ENCODE results near the gene OR5T1.

OR5T1 gene

GRCh38 chr11:56273854-56274253, at the start of gene OR5T1:
Gene OR5T1 (plus strand): TSS chr11:56274154. CDS start chr11:56275639, 1,485 bp downstream.
- Histone ChIP-seq H3K4me2 (ENCODE audit: low read depth, low read length) (no peak within 1 kb of the TSS), H3K9me3 (replicated peaks; ENCODE audit: insufficient read depth, low read length) (no peaks in the 10 kb centered on the region), H3K9me2 (replicated peaks; ENCODE audit: insufficient read depth, low read length) (no peaks in the 10 kb centered on the region), H4K20me1 (ENCODE audit: insufficient read depth, low read length) (no peaks in the 10 kb centered on the region), H3K4me1 (ENCODE audit: low read length) (no peaks in the 10 kb centered on the region), H3K27me3 (replicated peaks; ENCODE audit: insufficient read depth, low read length) (no peaks in the 10 kb centered on the region), H3K9ac (ENCODE audit: low read length) (no peak within 1 kb of the TSS), H3K4me3 (ENCODE audit: low read length) (no peak within 1 kb of the TSS), H3K79me2 (ENCODE audit: low read length) (no peaks in the 10 kb centered on the region), H3F3A (ENCODE audit: insufficient read depth, low read length) (no peaks in the 10 kb centered on the region), H3K27ac (ENCODE audit: low read length) (no peak within 1 kb of the TSS), H2AFZ (ENCODE audit: low read length) (no peak within 1 kb of the TSS), H3K36me3 (replicated peaks; ENCODE audit: insufficient read depth, low read length) (no peaks in the 10 kb centered on the region)
- TF ChIP-seq EZH2 (optimal IDR thresholded peaks at IDR 0.05; ENCODE audit: low read depth, low read length), result no peak
- TF ChIP-seq CTCF (IDR thresholded peaks at IDR 0.05; ENCODE audit: low read length), result no peak
- TF ChIP-seq EZH2phosphoT487 (IDR thresholded peaks at IDR 0.05; ENCODE audit: low read length), result no peak
- DNase-seq, result no peak

GRCh38 chr11:56234155-56234554, 39.8 kb upstream of the OR5T1 start, which contains the start of gene OR5T2:
Gene OR5T2 (minus strand): TSS chr11:56234255. CDS start chr11:56233062, 1,193 bp downstream.
- no peaks in the 10 kb centered on the region for H3K9me2 ChIP-seq (replicated peaks; ENCODE audit: insufficient read depth, low read length)

GRCh38 chr11:56251954-56252353, 22.0 kb upstream of the OR5T1 start, which contains the start of gene OR5T3:
Gene OR5T3 (plus strand): TSS chr11:56252254. CDS start chr11:56252254, 0 bp downstream.
- no peaks in the 10 kb centered on the region for H3K4me1 ChIP-seq (ENCODE audit: low read length)
- H3K4me3 ChIP-seq (ENCODE audit: low read length), result no peak within 1 kb of the TSS
- H3K9ac ChIP-seq (ENCODE audit: low read length), result no peak within 1 kb of the TSS

More at GRCh38 chr11:56234155-56234554, 39.8 kb upstream of the OR5T1 start, which contains the start of gene OR5T2:
- no peak within 1 kb of the TSS for H3K4me3 ChIP-seq (ENCODE audit: low read length)
- TF ChIP-seq EZH2phosphoT487 (IDR thresholded peaks at IDR 0.05; ENCODE audit: low read length) (no peak), CTCF (IDR thresholded peaks at IDR 0.05; ENCODE audit: low read length) (no peak), EZH2 (optimal IDR thresholded peaks at IDR 0.05; ENCODE audit: low read depth, low read length) (no peak)
- H3F3A ChIP-seq (ENCODE audit: insufficient read depth, low read length), result no peaks in the 10 kb centered on the region
- no peak within 1 kb of the TSS for H3K27ac ChIP-seq (ENCODE audit: low read length)
- H3K4me1 ChIP-seq (ENCODE audit: low read length), result no peaks in the 10 kb centered on the region
- no peaks in the 10 kb centered on the region for H3K27me3 ChIP-seq (replicated peaks; ENCODE audit: insufficient read depth, low read length)
- no peak within 1 kb of the TSS for H3K4me2 ChIP-seq (ENCODE audit: low read depth, low read length)
- H2AFZ ChIP-seq (ENCODE audit: low read length), result no peak within 1 kb of the TSS
- no peaks in the 10 kb centered on the region for H4K20me1 ChIP-seq (ENCODE audit: insufficient read depth, low read length)
- no peaks in the 10 kb centered on the region for H3K36me3 ChIP-seq (replicated peaks; ENCODE audit: insufficient read depth, low read length)
- no peaks in the 10 kb centered on the region for H3K9me3 ChIP-seq (replicated peaks; ENCODE audit: insufficient read depth, low read length)
- no peaks in the 10 kb centered on the region for H3K79me2 ChIP-seq (ENCODE audit: low read length)
- no peak within 1 kb of the TSS for H3K9ac ChIP-seq (ENCODE audit: low read length)
- no peak for DNase-seq

More at GRCh38 chr11:56251954-56252353, 22.0 kb upstream of the OR5T1 start, which contains the start of gene OR5T3:
- no peaks in the 10 kb centered on the region for H3K36me3 ChIP-seq (replicated peaks; ENCODE audit: insufficient read depth, low read length)
- H3K27ac ChIP-seq (ENCODE audit: low read length), result no peak within 1 kb of the TSS
- H3K27me3 ChIP-seq (replicated peaks; ENCODE audit: insufficient read depth, low read length), result no peaks in the 10 kb centered on the region
- H3F3A ChIP-seq (ENCODE audit: insufficient read depth, low read length), result no peaks in the 10 kb centered on the region
- no peak for TF ChIP-seq EZH2phosphoT487 (IDR thresholded peaks at IDR 0.05; ENCODE audit: low read length)
- no peak for TF ChIP-seq CTCF (IDR thresholded peaks at IDR 0.05; ENCODE audit: low read length)
- H3K9me3 ChIP-seq (replicated peaks; ENCODE audit: insufficient read depth, low read length), result no peaks in the 10 kb centered on the region
- H3K79me2 ChIP-seq (ENCODE audit: low read length), result no peaks in the 10 kb centered on the region
- H3K9me2 ChIP-seq (replicated peaks; ENCODE audit: insufficient read depth, low read length), result no peaks in the 10 kb centered on the region
- no peaks in the 10 kb centered on the region for H4K20me1 ChIP-seq (ENCODE audit: insufficient read depth, low read length)
- DNase-seq, result no peak
- H3K4me2 ChIP-seq (ENCODE audit: low read depth, low read length), result no peak within 1 kb of the TSS
- no peak within 1 kb of the TSS for H2AFZ ChIP-seq (ENCODE audit: low read length)

Measured in MM.1S (cell line).